Mammary microvascular endothelial cell (primary cell): Measurements from ENCODE around the gene MAGEF1. TPM values are rescaled to one million over a fixed set of nuclear protein-coding genes. Genes with fewer than 3 reads are reported as not detected.

Experiments
- total RNA-seq: library from RNA; depleted of rRNA; stranded (reverse); fragments of >200 nt; gene quantifications from 2 replicates; pipeline ENCODE4 v1.2.3, GENCODE V29; 2015

Gene MAGEF1
- total RNA-seq = 11.6 and 13.8 TPM in 2 replicates

GRCh38 chr3:184711493-184712247 is at the start of gene MAGEF1:
Gene MAGEF1 (minus strand): TSS chr3:184712064. CDS start chr3:184711821, 243 bp downstream.

Other genes with a start within 250 kb of the MAGEF1 start
- gene EPHB3, start 150.3 kb downstream of the MAGEF1 start, total RNA-seq = not detected in 2 replicates
- 24.7 and 28.4 TPM in 2 replicates for gene VPS8, start 100.1 kb upstream of the MAGEF1 start, total RNA-seq